Activated naive CD4-positive, alpha-beta T cell (primary cell): ENCODE data around the gene CABP4.
A peak's percentile ranks its signal among the peaks of the same experiment; 100 is the strongest.

Experiments
- DNase-seq, 4 experiments: peaks; one replicate each; lab custom pipeline; 2025; lab: John Stamatoyannopoulos, UW

CABP4 gene

DNA sequence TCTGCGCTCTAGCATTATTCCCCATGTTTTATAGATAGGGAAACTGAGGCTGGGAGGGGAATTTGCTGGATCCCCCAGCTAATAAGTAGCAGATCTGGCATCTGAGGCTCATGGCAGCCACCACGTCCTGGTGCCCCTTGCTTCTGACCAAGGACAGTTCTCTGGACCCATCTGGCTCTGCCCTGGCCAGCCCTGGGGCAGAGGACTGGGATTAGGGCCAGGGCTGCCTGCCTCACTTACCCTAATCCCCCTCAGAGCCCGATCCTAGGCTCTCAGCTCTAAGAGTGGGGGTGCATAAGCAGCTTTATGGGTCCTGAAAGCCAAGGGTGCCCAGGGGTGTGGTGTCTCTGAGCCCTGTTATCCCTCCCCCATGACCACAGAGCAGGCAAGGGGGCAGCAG, at the start of gene CABP4:
Gene CABP4 (plus strand): TSS at position 301 of the 400 bp plus-strand sequence. CDS start 70 bp downstream, at position 371.
- DNase-seq = no peak

DNA sequence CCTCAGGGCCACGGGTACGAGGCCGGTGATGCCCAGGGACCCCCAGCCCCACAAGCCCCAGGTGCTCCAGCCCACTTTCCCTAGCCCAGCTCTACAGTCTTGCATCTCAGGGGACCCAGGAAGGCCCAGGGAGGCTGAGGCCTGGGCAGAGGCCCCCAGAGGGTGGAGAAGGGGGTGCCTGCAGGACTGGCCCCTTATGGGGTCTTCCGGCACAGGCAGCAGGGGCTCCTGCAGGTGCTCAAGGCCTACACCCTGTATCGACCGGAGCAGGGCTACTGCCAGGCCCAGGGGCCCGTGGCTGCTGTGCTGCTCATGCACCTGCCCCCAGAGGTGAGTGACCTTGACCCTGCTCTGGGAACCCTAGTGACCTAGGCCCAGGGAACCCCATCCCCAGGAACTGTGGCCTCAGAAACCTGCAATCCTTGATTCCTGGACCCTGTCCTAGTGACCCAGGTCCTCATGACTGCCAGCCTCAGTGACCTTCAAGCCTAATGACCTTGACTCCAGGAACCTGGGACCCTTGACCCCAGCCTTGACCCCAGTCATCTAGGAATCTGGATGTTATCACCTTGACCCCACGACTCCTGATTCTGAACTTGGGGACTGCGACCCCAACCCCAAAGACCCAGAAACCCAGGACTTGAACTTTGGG, 49.3 kb upstream of the CABP4 start:
- DNase-seq = no peak

DNA sequence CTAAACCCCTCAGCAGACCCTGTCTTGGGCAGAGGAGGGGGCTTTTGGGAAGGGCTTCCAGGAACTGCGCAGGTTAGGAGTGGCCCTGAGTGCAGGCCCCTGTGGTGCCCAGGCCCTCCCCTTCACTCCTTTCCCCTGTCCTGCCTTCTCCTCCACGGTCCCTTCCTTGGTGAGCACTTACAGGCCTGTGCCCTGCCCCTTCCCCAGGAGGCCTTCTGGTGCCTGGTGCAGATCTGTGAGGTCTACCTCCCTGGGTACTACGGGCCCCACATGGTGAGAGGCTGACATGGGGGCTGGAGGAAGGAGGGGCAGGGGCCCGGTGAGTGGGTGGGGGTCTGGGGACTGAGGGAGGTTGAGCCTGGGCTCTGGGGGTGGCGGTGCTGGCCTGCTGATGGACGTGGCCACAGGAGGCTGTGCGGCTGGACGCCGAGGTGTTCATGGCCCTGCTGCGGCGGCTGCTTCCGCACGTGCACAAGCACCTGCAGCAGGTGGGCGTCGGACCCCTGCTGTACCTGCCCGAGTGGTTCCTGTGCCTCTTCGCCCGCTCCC, 48.7 kb upstream of the CABP4 start:
- no peak for DNase-seq

DNA sequence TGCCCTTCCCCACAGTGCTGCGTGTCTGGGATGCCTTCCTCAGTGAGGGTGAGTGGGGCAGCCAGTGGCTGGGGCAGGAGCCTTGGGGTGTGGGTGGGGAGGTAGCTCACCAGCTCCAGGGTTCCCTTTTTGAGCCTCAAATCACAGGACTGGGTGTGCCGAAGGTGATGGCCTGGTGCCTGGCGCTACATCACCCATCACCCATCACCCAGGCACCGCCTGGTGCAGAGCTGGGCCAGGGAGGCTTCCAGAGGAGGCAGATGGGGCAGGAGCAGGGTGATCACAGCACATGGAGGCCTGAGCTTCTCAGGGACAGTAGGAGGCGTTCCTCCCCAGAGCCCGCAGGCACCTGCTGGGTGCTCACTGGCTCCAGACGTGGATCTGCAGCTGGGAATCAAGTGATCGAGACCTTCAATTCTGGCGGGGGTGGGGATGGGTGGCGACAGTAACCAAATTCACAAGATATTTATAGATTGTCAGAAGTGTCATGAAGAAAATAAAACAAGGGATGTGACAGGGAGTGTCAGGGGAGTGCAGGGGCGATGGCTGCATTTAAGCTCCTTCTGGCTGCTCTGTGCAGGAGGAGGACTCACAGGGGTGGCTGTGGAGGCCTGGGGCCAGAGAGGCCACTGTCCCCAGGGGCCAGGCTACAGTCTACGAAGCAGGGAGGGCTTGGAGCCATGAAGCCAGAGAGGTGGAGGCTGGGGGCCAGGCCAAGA, 48.0 kb upstream of the CABP4 start:
- peak in 1 of 4 experiments; percentile 14 for DNase-seq

DNA sequence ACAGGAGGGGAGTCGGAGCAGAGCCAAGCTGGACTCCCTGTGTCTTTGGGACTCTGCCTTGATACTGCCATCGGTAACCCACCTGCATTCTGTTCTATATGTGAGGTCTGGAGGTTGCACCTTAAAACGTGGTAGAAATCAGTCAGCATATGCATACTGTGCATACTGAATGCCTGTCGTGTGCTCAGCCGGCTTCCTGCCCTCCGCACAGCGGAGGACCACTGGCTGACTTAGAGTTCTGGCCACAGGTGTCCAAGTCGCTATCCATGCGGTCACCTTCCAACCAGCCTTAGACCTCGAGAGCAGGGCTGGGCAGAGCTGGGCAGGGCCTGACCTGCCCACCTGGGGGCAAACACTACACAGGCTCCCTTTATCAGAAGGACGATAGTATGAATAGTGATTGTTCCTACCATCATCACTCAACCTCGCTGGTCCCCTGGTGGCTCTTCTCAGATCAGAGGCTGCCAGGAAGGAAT, 47.4 kb upstream of the CABP4 start:
- no peak for DNase-seq

DNA sequence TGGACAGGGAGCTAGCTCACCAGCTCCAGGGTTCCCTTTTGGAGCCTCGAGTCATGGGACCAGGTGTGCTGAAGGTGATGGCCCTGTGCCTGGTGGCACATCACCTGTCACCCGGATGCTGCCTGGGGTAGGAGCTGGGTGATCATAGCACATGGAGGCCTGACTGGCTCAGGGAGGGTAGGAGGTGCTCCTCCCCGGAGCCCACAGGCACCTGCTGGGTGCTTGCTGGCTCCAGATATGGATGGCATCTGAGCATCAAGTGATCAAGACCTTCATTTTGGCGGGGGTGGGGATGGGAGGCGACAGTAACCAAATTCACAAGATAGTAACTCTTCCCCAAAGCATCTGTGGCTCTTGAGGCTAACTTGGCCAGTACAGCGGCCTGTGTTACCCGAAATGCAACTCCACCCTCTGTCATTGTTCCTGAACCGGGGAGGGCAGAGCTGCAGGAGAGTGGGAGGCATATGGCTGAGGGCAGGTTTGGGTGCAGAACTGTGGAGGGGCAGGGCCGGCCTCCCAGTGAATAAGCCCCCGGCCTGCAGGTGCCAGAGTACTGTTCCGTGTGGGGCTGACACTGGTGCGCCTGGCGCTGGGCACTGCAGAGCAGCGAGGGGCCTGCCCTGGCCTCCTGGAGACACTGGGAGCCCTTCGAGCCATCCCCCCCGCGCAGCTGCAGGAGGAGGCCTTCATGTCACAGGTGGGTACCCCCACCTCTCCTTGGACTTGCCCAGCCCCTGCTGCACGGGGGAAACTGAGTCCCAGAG, 46.5 kb upstream of the CABP4 start:
- DNase-seq = no peak

DNA sequence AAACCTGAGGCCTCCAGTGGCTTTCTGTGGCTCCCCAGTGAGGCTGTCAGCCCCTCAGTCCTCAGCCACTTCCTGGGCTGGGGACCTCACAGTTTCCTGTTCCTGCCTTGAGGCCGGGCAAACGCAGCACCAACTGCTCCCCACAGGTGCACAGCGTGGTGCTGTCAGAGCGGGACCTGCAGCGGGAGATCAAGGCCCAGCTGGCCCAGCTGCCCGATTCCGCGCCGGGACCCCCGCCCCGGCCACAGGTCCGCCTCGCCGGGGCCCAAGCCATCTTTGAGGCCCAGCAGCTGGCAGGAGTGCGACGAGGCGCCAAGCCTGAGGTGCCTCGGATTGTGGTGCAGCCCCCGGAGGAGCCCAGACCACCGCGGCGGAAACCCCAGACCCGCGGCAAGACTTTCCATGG, 45.9 kb upstream of the CABP4 start:
- DNase-seq = peak in 2 of 4 experiments; percentile 60 to 67

DNA sequence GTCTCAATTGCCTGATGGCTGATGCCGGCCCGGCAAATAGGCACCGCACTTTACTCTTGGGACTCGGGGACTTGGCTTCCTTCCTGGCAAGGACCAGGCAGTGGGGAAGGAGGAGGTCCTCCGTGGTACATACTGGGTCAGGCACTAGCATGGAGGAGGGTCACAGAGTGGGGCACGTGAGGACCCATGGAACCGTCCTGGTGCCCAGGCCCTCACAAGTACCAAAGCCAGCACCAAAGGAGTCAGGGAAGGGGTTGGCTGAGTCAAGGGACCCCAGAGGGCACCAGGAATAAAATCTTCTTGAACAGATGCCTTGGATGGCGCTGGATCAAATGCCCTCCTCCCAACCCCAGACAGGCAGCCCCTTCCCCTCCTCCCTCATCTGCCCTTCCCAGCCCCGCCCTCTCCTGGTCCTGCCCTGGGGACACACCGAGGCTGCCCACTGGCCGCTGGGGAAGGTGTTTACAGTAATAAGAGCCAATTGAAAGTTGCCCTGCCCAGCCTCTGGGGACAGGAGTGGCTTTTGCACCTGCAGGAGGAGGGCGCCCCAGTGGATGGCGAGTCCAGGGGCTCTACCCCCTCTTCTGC, 45.3 kb upstream of the CABP4 start:
- no peak for DNase-seq

DNA sequence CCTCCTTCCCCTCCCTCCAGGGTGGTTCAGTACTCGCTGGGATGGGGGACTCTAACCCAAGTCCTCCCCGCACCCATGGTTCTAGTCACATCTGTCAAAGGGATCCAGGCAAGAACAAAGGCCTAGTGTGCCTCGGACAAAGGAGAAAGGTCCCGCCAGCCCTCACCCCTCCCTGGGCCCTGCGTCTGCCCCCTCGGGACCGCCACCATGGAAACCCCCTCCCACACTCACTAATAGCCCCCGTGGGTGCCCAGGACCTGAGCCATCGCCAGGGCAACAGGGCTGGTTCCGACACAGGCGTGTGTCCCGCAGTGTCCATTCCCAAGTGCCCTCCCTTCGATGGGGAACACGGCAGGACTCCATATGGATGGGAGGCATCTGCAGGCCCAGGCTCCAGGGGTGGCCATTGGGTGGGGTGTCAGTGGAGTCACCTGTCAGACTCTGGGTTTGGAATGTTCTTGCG, 44.8 kb upstream of the CABP4 start:
- DNase-seq = no peak

DNA sequence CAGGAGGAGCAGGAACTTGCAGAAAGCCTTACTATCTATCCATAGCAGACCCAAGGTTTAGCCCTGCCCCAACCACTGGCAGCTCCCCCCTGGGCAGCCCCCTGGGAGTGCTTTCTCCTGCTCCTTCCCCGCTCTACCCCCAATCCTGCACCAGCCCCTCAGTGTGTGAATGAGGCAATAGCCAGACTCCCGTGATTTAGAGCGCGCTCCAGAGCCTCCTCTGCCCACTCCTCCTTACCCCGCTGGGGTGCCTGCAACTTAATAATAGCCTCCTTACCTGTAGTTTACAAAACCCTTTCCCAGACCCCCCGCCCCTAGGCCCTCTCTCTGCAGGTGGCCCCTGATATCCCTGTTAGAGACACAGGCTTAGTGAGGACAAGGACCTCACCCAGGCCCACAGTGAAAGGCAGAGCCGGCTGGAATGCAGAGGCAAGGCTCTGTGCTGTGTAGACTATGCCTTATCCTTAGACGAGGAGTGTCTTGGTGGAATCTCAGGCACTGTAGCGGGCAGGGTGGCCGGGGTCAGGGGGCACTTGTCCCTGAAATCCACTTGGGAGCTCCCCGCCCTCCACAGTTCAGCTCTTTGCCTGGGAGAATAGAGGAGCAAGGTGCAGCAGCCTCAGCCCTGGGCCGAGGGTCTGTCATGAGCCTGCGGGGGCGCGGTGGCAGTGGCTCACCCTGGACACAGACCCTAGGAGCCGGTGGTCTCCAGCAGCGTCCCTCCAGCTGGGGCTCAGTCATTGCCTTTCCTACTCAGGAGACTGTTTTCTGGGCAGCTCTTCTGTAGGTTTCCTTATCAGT, 44.0 kb upstream of the CABP4 start:
- no peak for DNase-seq

DNA sequence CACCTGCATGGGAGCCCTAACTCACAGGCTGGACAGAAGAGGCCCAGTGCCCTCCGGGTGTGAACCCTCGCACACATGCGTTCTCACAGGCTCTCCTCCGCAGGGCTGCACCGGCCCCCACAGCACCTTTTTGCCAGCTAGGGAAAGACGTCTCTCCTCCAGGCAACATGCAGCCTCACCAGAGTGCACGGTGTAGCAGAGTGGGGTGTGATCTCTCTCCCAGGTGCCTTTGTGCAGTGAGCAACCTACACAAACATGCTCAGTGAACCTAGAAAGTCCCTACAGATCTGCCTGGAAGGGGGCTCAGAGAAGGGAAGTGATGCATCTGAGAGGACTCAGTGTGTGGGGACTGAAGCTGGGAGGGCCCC, 43.4 kb upstream of the CABP4 start:
- no peak for DNase-seq

DNA sequence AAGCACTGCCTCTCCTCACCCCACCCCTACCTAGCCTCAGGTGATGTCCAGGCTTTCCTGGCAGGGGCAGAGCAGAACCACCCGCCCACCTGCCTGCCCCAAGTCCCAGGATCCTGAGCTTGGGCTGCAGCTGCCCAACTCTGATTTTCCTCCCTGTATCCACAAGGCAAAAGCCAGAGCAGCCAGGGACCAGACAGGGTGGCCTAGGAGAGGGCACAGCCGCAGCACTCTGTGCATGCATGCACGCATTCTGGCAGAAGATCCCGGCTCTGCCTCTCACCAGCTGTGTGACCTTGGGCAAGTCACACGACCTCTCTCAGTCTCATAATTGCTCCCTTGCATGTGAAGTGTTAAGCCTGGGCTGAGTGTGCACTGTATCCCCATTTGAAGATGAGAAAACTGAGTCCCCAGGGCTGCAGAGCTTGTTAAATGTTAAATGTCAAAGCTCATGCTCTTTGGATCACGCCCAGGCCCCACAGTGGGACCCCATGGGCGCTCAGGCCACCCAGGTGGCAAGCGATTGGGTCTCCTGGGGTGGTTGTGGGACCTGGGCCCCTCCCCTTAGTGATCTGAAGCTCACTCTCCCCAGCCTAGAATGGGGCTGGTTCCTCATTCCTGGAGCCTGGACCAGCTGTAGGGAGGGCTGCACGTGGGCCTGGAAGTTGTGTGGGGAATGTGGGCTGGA, 42.5 kb upstream of the CABP4 start:
- no peak for DNase-seq

DNA sequence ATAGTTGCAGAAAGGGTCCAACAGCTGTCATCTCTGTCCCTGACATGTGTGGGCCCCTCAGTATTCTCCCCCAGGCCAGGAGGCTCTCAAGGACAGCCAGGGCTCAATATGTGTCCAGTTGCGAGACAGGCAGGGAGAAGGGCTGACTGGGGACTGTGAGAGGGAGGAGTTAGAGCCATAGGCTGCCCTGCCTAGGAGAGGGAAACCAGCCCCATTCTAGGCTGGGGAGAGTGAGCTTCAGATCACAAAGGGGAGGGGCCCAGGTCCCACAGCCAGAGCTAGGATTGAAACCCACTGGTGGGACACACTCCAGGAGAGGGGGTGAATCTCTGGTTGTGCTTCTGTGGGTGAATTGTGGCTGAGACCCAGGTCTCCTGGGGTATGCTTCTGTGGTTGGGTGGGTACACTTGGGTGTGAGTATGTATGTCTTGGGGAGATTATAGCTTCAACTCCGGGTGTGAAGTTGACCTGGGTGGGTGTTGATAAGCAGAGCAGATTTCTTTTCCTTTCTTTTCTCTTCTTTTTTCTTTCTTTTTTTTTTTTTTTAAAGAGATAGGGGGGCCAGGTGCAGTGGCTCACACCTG, 41.8 kb upstream of the CABP4 start:
- no peak for DNase-seq

DNA sequence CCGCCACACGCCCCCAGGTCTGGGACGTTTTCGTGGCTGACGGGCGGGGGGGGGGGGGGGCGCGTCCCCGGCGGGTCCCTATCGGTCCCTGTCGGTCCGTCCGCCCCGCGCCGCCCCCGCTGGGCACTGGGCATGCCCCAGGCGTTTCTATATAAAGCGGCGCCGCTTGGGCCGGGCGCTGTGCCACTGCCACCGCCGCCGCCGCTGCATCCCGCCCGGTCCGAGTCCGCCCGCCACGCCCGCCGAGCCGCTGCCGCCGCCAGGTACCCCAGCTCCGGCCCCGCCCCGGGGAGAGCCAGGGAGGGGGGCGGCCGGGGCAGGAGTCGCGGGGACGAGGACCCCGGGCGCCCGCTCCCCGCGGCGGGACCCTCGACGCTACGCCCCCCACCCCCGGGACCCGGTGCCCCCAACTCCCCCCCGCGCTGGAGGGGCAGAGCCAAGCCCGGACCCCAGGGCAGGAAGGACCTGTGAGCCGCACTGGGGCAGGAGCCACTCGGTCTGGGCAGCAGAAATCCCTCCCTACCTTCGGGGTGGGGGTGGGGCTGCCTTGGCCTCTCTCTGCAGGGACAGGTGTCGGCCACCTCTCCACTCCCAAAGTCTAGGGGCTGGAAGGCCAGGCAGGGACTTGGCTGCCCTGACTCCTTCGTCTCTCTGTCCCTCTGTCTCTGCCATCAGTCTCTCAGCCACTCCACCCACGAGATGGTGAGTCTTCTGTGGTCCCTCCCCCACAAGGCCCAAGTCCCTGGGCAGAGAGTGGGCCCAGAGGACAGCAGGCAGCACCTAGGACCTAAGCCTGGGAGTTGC, 39.5 kb upstream of the CABP4 start, which contains the start of gene CARNS1:
Gene CARNS1 (plus strand): TSS at position 178 of the 804 bp plus-strand sequence. CDS start 522 bp downstream, at position 700.
- no peak for DNase-seq

DNA sequence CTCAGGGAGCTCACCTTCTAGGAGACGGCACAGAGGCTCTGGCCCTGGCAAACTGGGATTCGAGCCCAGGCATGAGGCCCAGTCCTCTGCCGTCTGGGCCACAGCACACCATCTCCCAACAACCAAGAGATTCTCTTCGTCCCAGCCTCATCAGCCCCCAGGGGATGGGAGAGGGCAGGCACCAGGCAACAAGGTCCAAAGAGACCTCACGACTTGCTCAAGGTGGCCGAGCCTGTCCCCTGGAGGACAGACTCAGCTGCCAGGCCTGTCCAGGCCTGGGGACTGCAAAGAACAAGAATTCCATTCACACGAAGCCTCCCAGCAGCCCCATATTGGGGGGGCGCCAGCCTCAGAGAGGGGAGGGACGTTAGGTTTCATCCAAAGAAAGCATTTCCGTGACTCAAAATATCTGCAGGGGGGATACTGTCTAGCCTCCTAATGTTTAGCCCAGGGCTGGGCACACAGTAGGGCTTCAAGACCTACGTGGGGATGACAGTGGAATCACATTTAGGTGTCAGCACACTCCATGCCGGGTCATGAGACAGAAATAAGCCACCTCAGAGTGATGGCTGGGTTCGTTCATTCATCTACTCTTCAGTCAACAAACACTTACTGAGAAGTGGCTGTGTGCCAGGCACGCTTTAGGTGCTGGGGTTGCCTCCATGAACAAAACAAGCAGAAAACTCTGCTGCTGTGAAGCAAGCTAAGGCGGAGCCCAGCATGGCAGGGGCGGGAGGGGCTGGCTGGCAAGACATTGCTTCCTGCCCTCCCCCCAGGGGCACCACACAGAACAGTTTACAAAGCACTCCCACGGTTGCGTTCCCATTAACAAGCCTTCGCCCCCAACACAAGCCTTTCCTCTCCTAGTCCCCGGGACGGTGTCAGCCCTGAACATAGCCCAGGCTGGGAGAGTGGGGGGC, 38.5 kb upstream of the CABP4 start:
- peak in 2 of 4 experiments; percentile 76 to 88 for DNase-seq

DNA sequence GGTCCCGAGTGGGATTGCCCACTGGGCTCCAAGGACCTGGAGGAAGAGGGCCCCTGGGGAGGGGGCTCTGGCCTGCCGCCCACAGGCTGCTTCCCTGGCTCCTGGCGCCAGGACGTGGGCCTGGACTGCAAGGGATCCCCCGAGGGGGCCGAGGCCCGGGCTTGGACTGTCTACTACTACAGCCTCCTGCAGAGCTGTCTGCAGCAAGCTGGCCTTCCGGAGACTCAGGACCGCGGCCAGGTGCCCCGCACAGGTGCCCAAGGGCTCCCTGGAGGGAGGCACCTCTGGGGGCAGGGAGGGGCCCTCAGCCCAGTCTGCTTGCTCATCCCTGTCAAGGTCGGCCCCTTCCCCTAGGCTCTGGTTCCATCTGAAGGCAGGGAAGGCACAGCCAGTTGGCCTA, 37.7 kb upstream of the CABP4 start:
- no peak for DNase-seq

DNA sequence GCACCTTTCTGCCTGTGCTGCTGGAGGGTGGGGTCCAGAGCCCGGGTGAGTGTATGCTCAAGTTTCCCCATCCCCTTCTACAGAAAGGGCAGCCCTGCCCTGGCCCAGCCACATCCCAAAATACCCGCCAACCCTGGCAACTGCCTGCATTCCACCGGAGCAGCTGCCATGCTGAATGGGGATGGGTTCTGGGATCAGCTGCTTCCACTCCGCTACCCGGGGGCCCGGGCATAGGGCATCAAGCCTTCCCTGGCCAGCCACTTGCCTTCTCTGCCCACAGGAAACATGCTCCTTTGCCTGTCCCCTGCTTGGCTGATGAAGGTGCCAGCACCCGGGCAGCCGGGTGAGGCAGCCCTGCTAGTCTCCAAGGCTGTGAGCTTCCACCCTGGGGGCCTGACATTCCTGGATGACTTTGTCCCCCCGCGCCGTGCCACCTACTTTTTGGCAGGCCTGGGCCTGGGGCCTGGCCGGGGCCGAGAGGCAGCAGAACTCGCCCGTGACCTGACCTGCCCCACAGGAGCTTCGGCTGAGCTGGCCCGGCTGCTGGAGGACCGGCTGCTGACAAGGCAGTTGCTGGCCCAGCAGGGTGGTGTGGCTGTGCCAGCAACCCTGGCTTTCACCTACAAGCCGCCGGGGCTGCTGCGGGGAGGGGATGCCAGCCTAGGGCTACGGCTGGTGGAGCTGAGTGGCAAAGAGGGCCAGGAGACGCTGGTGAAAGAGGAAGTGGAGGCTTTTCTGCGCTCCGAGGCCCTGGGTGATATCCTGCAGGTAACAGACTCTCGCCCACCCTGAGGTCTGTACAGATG, 36.5 kb upstream of the CABP4 start:
- peak in 2 of 4 experiments; percentile 36 to 47 for DNase-seq
